ENCODE measurements around the gene RAD51B. TPM values are rescaled to one million over a fixed set of nuclear protein-coding genes. Genes with fewer than 3 reads are reported as not detected.
"Not testable (repeated sequence)": the region's sequence is repeated elsewhere in the genome, so short reads cannot be mapped to it uniquely, and the experiment has no call there.

The RAD51B gene
- total RNA-seq, 1 donor from 2014 or later, result 25.1 TPM

- intact Hi-C loops (cut with micrococcal nuclease), result no loop called here
- Mint-ChIP-seq H3K4me3 (ENCODE audit: low read depth) (no peak overlapping the region), H3K27me3 (ENCODE audit: low read depth) (no peaks in the 10 kb centered on the region), H3K36me3 (ENCODE audit: low read depth) (peaks cover 7% of the 10 kb centered on the region), H3K9me3 (no peaks in the 10 kb centered on the region), H3K27ac (no peak overlapping the region), H3K4me1 (ENCODE audit: low read depth) (no peaks in the 10 kb centered on the region)
- no peak for DNase-seq (ENCODE audit: low spot score)
Measured at GRCh38 chr14:67967206-67967605, 147.6 kb downstream of the RAD51B start.

GRCh38 chr14:67967970-67968369 is 148.4 kb downstream of the RAD51B start:
- H3K36me3 Mint-ChIP-seq (ENCODE audit: low read depth); H3K27me3 Mint-ChIP-seq (ENCODE audit: low read depth); H3K9me3 Mint-ChIP-seq; H3K4me1 Mint-ChIP-seq (ENCODE audit: low read depth); DNase-seq (ENCODE audit: low spot score); H3K4me3 Mint-ChIP-seq (ENCODE audit: low read depth); intact Hi-C loops (cut with micrococcal nuclease); H3K27ac Mint-ChIP-seq: not testable (repeated sequence)

GRCh38 chr14:67970923-67971322 is 151.3 kb downstream of the RAD51B start:
- H3K4me3 Mint-ChIP-seq (ENCODE audit: low read depth), result no peak overlapping the region
- H3K4me1 Mint-ChIP-seq (ENCODE audit: low read depth), result no peaks in the 10 kb centered on the region
- H3K27me3 Mint-ChIP-seq (ENCODE audit: low read depth), result no peaks in the 10 kb centered on the region
- no peaks in the 10 kb centered on the region for H3K9me3 Mint-ChIP-seq
- H3K27ac Mint-ChIP-seq, result no peak overlapping the region
- H3K36me3 Mint-ChIP-seq (ENCODE audit: low read depth), result peaks cover 7% of the 10 kb centered on the region
- intact Hi-C loops (cut with micrococcal nuclease), result no loop called here
- DNase-seq (ENCODE audit: low spot score), result no peak

- DNase-seq (ENCODE audit: low spot score), result no peak
- Mint-ChIP-seq H3K36me3 (ENCODE audit: low read depth) (peaks cover 7% of the 10 kb centered on the region), H3K9me3 (no peaks in the 10 kb centered on the region), H3K4me1 (ENCODE audit: low read depth) (no peaks in the 10 kb centered on the region), H3K27ac (no peak overlapping the region), H3K4me3 (ENCODE audit: low read depth) (no peak overlapping the region), H3K27me3 (ENCODE audit: low read depth) (no peaks in the 10 kb centered on the region)
- intact Hi-C loops (cut with micrococcal nuclease), result no loop called here
Measured at GRCh38 chr14:67971627-67972625, 152.3 kb downstream of the RAD51B start.

- no peak overlapping the region for H3K4me3 Mint-ChIP-seq (ENCODE audit: low read depth)
- intact Hi-C loops (cut with micrococcal nuclease), result no loop called here
- H3K27ac Mint-ChIP-seq, result no peak overlapping the region
Measured at GRCh38 chr14:67973436-67973835, 153.9 kb downstream of the RAD51B start.

GRCh38 chr14:67975470-67975869 is 155.9 kb downstream of the RAD51B start:
- no peaks in the 10 kb centered on the region for H3K27me3 Mint-ChIP-seq (ENCODE audit: low read depth)
- no peak overlapping the region for H3K4me3 Mint-ChIP-seq (ENCODE audit: low read depth)
- no peak for DNase-seq (ENCODE audit: low spot score)
- H3K36me3 Mint-ChIP-seq (ENCODE audit: low read depth), result no peaks in the 10 kb centered on the region
- no peaks in the 10 kb centered on the region for H3K9me3 Mint-ChIP-seq
- peaks cover 3% of the 10 kb centered on the region for H3K4me1 Mint-ChIP-seq (ENCODE audit: low read depth)
- H3K27ac Mint-ChIP-seq, result no peak overlapping the region
- intact Hi-C loops (cut with micrococcal nuclease), result no loop called here

More at GRCh38 chr14:67973436-67973835, 153.9 kb downstream of the RAD51B start:
- DNase-seq (ENCODE audit: low spot score), result no peak
- Mint-ChIP-seq H3K27me3 (ENCODE audit: low read depth) (no peaks in the 10 kb centered on the region), H3K9me3 (no peaks in the 10 kb centered on the region), H3K36me3 (ENCODE audit: low read depth) (no peaks in the 10 kb centered on the region), H3K4me1 (ENCODE audit: low read depth) (no peaks in the 10 kb centered on the region)

GRCh38 chr14:67977434-67978034 is 158.0 kb downstream of the RAD51B start:
- no peak for DNase-seq (ENCODE audit: low spot score)
- intact Hi-C loops (cut with micrococcal nuclease), result no loop called here
- Mint-ChIP-seq H3K4me3 (ENCODE audit: low read depth) (no peak overlapping the region), H3K9me3 (no peaks in the 10 kb centered on the region), H3K36me3 (ENCODE audit: low read depth) (no peaks in the 10 kb centered on the region), H3K4me1 (ENCODE audit: low read depth) (peaks cover 3% of the 10 kb centered on the region), H3K27me3 (ENCODE audit: low read depth) (no peaks in the 10 kb centered on the region), H3K27ac (no peak overlapping the region)

- intact Hi-C loops (cut with micrococcal nuclease), result no loop called here
- Mint-ChIP-seq H3K4me3 (ENCODE audit: low read depth) (no peak overlapping the region), H3K27me3 (ENCODE audit: low read depth) (no peaks in the 10 kb centered on the region), H3K9me3 (no peaks in the 10 kb centered on the region), H3K4me1 (ENCODE audit: low read depth) (peaks cover 3% of the 10 kb centered on the region), H3K36me3 (ENCODE audit: low read depth) (no peaks in the 10 kb centered on the region), H3K27ac (no peak overlapping the region)
- DNase-seq (ENCODE audit: low spot score), result no peak
Measured at GRCh38 chr14:67978749-67979148, 159.2 kb downstream of the RAD51B start.

GRCh38 chr14:67982711-67983608 is 163.4 kb downstream of the RAD51B start:
- no peak overlapping the region for H3K27ac Mint-ChIP-seq
- H3K9me3 Mint-ChIP-seq, result no peaks in the 10 kb centered on the region
- intact Hi-C loops (cut with micrococcal nuclease), result no loop called here
- H3K4me1 Mint-ChIP-seq (ENCODE audit: low read depth), result peaks cover 3% of the 10 kb centered on the region
- no peaks in the 10 kb centered on the region for H3K27me3 Mint-ChIP-seq (ENCODE audit: low read depth)
- no peak for DNase-seq (ENCODE audit: low spot score)
- no peak overlapping the region for H3K4me3 Mint-ChIP-seq (ENCODE audit: low read depth)
- H3K36me3 Mint-ChIP-seq (ENCODE audit: low read depth), result no peaks in the 10 kb centered on the region

GRCh38 chr14:67984274-67984673 is 164.7 kb downstream of the RAD51B start:
- intact Hi-C loops (cut with micrococcal nuclease), result no loop called here
- no peak overlapping the region for H3K4me3 Mint-ChIP-seq (ENCODE audit: low read depth)
- no peaks in the 10 kb centered on the region for H3K36me3 Mint-ChIP-seq (ENCODE audit: low read depth)
- H3K9me3 Mint-ChIP-seq, result no peaks in the 10 kb centered on the region
- H3K27me3 Mint-ChIP-seq (ENCODE audit: low read depth), result no peaks in the 10 kb centered on the region
- DNase-seq (ENCODE audit: low spot score), result no peak
- H3K4me1 Mint-ChIP-seq (ENCODE audit: low read depth), result no peaks in the 10 kb centered on the region
- no peak overlapping the region for H3K27ac Mint-ChIP-seq

GRCh38 chr14:67986131-67986841 is 166.7 kb downstream of the RAD51B start:
- H3K27ac Mint-ChIP-seq, result no peak overlapping the region
- H3K9me3 Mint-ChIP-seq, result no peaks in the 10 kb centered on the region
- H3K4me3 Mint-ChIP-seq (ENCODE audit: low read depth), result no peak overlapping the region
- intact Hi-C loops (cut with micrococcal nuclease), result no loop called here
- DNase-seq (ENCODE audit: low spot score), result no peak
- no peaks in the 10 kb centered on the region for H3K4me1 Mint-ChIP-seq (ENCODE audit: low read depth)
- no peaks in the 10 kb centered on the region for H3K36me3 Mint-ChIP-seq (ENCODE audit: low read depth)
- H3K27me3 Mint-ChIP-seq (ENCODE audit: low read depth), result no peaks in the 10 kb centered on the region

- intact Hi-C loops (cut with micrococcal nuclease), result no loop called here
- Mint-ChIP-seq H3K27ac (no peak overlapping the region), H3K4me1 (ENCODE audit: low read depth) (no peaks in the 10 kb centered on the region), H3K4me3 (ENCODE audit: low read depth) (no peak overlapping the region), H3K9me3 (no peaks in the 10 kb centered on the region), H3K36me3 (ENCODE audit: low read depth) (no peaks in the 10 kb centered on the region), H3K27me3 (ENCODE audit: low read depth) (no peaks in the 10 kb centered on the region)
- DNase-seq (ENCODE audit: low spot score), result no peak
Measured at GRCh38 chr14:67987606-67988005, 168.0 kb downstream of the RAD51B start.

Data from activated T-helper 2 cell treated with anti-CD3 and anti-CD28 coated beads, Interferon-gamma antibody, Interleukin-2, Interleukin-4, amounts not matched to agents 10 μg/mL and 5 μg/mL and 100 μg/mL, durations not matched to agents 14 hours and 24 hours and 36 hours (primary cell).